GM20000 (cell line): Measurements from ENCODE around the gene STXBP5.
A peak's percentile ranks its signal among the peaks of the same experiment; 100 is the strongest.

Source experiments
- DNase-seq: peaks from one replicate; pipeline ENCODE4 v3.0.0; 2012; ENCODE audit warnings: low spot score
- CTCF ChIP-seq: IDR thresholded peaks from 2 replicates; pipeline ENCODE4 v1.5.1; 2012; ENCODE audit warnings: mild to moderate bottlenecking, control low read depth; ENCODE audit errors: extremely low read depth, missing control alignments

Gene STXBP5

GRCh38 chr6:147279427-147279826, 75.2 kb downstream of the STXBP5 start:
- DNase-seq: no peak
- no peak for TF ChIP-seq CTCF

GRCh38 chr6:147281895-147282565, 77.8 kb downstream of the STXBP5 start:
- no peak for DNase-seq
- TF ChIP-seq CTCF: no peak

GRCh38 chr6:147282566-147282959, 78.3 kb downstream of the STXBP5 start:
- no peak for TF ChIP-seq CTCF
- no peak for DNase-seq

GRCh38 chr6:147283460-147283859, 79.2 kb downstream of the STXBP5 start:
- DNase-seq: no peak
- no peak for TF ChIP-seq CTCF

GRCh38 chr6:147285087-147285855, 81.1 kb downstream of the STXBP5 start:
- DNase-seq: peak; percentile 15
- no peak for TF ChIP-seq CTCF

GRCh38 chr6:147287869-147288271, 83.7 kb downstream of the STXBP5 start:
- TF ChIP-seq CTCF: no peak
- DNase-seq: no peak

GRCh38 chr6:147297124-147297523, 92.9 kb downstream of the STXBP5 start:
- DNase-seq: no peak
- no peak for TF ChIP-seq CTCF
